ENCODE data around the gene TNFAIP2. TPM values are rescaled to one million over a fixed set of nuclear protein-coding genes. Genes with fewer than 3 reads are reported as not detected.

TNFAIP2 gene
- total and polyA plus RNA-seq, 9 donors: 7.1 to 258 (median 27.4) TPM

DNA sequence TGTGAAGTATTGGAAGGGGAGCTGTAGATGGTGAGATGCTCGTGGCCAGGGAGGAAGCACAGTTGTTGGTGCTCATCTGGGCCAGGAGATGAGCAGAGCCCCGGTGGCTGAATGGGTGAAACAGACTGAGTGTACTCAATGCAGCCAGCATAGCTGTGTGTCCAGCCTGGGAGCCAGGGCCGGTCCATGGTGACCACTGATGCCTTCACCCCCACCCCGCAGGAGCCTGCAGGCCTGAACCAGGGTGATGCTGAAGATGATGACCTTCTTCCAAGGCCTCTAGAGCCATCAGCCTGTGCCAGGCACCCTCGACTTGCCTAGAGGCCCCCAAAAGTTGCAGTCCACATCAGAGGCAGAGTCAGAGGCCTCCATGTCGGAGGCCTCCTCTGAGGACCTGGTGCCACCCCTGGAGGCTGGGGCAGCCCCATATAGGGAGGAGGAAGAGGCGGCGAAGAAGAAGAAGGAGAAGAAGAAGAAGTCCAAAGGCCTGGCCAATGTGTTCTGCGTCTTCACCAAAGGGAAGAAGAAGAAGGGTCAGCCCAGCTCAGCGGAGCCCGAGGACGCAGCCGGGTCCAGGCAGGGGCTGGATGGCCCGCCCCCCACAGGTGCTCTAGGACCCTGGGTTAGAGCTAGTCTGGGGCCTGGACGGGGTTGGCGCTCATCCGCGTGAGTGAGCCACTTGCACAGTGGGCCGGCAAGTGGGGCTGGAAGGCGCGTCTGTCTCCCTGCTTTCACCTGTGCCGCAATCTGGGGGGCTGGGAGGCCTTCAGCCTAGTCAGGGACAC lies 3.0 kb downstream of the TNFAIP2 start:
- TF ChIP-seq POLR2A (IDR thresholded peaks at IDR 0.05) (no peak), EP300 (IDR thresholded peaks at IDR 0.05) (no peak)
- TF ChIP-seq, protein P1, sequence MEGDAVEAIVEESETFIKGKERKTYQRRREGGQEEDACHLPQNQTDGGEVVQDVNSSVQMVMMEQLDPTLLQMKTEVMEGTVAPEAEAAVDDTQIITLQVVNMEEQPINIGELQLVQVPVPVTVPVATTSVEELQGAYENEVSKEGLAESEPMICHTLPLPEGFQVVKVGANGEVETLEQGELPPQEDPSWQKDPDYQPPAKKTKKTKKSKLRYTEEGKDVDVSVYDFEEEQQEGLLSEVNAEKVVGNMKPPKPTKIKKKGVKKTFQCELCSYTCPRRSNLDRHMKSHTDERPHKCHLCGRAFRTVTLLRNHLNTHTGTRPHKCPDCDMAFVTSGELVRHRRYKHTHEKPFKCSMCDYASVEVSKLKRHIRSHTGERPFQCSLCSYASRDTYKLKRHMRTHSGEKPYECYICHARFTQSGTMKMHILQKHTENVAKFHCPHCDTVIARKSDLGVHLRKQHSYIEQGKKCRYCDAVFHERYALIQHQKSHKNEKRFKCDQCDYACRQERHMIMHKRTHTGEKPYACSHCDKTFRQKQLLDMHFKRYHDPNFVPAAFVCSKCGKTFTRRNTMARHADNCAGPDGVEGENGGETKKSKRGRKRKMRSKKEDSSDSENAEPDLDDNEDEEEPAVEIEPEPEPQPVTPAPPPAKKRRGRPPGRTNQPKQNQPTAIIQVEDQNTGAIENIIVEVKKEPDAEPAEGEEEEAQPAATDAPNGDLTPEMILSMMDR (IDR thresholded peaks at IDR 0.05): no peak
- Histone ChIP-seq H3K36me3 (no peaks in the 10 kb centered on the region), H3K27me3 (no peaks in the 10 kb centered on the region), H3K27ac (no peak overlapping the region), H3K9me3 (no peaks in the 10 kb centered on the region), H3K4me1 (ENCODE audit: insufficient read depth) (peaks cover 17% of the 10 kb centered on the region), H3K4me3 (peak overlapping the region; percentile 26)
- 61 to 68% (median 67%) methylated on average over 22 of the region's 22 CpGs for WGBS, 3 donors
- intact Hi-C loops (cut with DNase I): no loop called here
- peak in 3 of 5 donors; percentile 22 to 47 (median 39) for DNase-seq

- WGBS, 3 donors: 6 to 16% (median 7%) methylated on average over 32 to 62 of the region's 62 CpGs
- Histone ChIP-seq H3K9me3 (no peaks in the 10 kb centered on the region), H3K27me3 (no peaks in the 10 kb centered on the region), H3K4me3 (peak overlapping the region; percentile 26), H3K4me1 (ENCODE audit: insufficient read depth) (peaks cover 19% of the 10 kb centered on the region), H3K27ac (peak overlapping the region in 1 of 2 donors; percentile 41), H3K36me3 (no peaks in the 10 kb centered on the region)
- DNase-seq: peak; percentile 38 to 77 (median 61)
- intact Hi-C loops (cut with DNase I): no loop called here
- TF ChIP-seq POLR2A (IDR thresholded peaks at IDR 0.05): no peak
- TF ChIP-seq, protein P1 (IDR thresholded peaks at IDR 0.05): peak in 1 of 3 donors; percentile 47
These were observed 3.6 kb downstream of the TNFAIP2 start for GRCh38 chr14:103126873-103127304.

GRCh38 chr14:103127356-103127755 lies 4.1 kb downstream of the TNFAIP2 start:
- intact Hi-C loops (cut with DNase I): no loop called here
- Histone ChIP-seq H3K4me1 (ENCODE audit: insufficient read depth) (peaks cover 19% of the 10 kb centered on the region), H3K27ac (no peak overlapping the region), H3K27me3 (no peaks in the 10 kb centered on the region), H3K4me3 (no peak overlapping the region), H3K36me3 (no peaks in the 10 kb centered on the region), H3K9me3 (no peaks in the 10 kb centered on the region)
- 45 to 59% (median 45%) methylated on average over 29 to 39 of the region's 39 CpGs for WGBS, 3 donors
- DNase-seq: peak in 3 of 5 donors; percentile 23 to 40 (median 37)
- TF ChIP-seq, protein P1 (IDR thresholded peaks at IDR 0.05): no peak
- TF ChIP-seq POLR2A (IDR thresholded peaks at IDR 0.05) (no peak), EP300 (IDR thresholded peaks at IDR 0.05) (no peak)

- H3K27me3 ChIP-seq: no peaks in the 10 kb centered on the region
- no peak overlapping the region for H3K27ac ChIP-seq
- H3K4me3 ChIP-seq: no peak overlapping the region
- no peaks in the 10 kb centered on the region for H3K36me3 ChIP-seq
- TF ChIP-seq, protein P1 (IDR thresholded peaks at IDR 0.05): no peak
- 93 to 98% (median 95%) methylated on average over 16 of the region's 16 CpGs for WGBS, 3 donors
- no peaks in the 10 kb centered on the region for H3K9me3 ChIP-seq
- intact Hi-C loops (cut with DNase I): no loop called here
- H3K4me1 ChIP-seq (ENCODE audit: insufficient read depth): peaks cover 23% of the 10 kb centered on the region
- DNase-seq: peak in 3 of 5 donors; percentile 20 to 40 (median 28)
These were observed 4.8 kb downstream of the TNFAIP2 start for GRCh38 chr14:103127861-103128598.

All from ovary (tissue), 9 donors.